Measurements from ENCODE around the gene MKI67. TPM values are rescaled to one million over a fixed set of nuclear protein-coding genes. Genes with fewer than 3 reads are reported as not detected.

The MKI67 gene
- total and polyA plus RNA-seq, 9 of the 15 experiments (the other 6 are each of a cell fraction or from before 2014, with no cell fraction given): 11.8 to 86.5 (median 36.0) TPM

DNA sequence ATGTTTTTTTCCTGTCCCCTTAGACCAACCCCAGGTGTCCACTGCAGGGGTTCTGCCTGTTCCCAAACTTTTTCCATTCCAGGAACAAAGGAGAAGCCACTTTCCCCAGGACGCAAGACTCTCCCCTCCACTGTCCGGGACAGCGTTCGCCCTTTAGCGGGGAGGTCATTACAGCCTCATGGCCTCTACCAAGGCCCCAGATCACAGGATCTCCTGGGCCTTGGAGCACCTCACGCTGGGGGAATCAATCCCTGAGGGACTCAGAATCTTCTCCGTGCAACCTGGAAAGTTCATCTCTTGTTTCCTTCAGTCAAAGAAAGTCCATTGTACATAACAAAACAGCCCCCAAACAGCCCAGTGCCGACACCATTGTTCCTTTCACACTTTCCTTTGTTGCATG is 41.2 kb downstream of the MKI67 start (continued):
- TF ChIP-seq, protein P1, sequence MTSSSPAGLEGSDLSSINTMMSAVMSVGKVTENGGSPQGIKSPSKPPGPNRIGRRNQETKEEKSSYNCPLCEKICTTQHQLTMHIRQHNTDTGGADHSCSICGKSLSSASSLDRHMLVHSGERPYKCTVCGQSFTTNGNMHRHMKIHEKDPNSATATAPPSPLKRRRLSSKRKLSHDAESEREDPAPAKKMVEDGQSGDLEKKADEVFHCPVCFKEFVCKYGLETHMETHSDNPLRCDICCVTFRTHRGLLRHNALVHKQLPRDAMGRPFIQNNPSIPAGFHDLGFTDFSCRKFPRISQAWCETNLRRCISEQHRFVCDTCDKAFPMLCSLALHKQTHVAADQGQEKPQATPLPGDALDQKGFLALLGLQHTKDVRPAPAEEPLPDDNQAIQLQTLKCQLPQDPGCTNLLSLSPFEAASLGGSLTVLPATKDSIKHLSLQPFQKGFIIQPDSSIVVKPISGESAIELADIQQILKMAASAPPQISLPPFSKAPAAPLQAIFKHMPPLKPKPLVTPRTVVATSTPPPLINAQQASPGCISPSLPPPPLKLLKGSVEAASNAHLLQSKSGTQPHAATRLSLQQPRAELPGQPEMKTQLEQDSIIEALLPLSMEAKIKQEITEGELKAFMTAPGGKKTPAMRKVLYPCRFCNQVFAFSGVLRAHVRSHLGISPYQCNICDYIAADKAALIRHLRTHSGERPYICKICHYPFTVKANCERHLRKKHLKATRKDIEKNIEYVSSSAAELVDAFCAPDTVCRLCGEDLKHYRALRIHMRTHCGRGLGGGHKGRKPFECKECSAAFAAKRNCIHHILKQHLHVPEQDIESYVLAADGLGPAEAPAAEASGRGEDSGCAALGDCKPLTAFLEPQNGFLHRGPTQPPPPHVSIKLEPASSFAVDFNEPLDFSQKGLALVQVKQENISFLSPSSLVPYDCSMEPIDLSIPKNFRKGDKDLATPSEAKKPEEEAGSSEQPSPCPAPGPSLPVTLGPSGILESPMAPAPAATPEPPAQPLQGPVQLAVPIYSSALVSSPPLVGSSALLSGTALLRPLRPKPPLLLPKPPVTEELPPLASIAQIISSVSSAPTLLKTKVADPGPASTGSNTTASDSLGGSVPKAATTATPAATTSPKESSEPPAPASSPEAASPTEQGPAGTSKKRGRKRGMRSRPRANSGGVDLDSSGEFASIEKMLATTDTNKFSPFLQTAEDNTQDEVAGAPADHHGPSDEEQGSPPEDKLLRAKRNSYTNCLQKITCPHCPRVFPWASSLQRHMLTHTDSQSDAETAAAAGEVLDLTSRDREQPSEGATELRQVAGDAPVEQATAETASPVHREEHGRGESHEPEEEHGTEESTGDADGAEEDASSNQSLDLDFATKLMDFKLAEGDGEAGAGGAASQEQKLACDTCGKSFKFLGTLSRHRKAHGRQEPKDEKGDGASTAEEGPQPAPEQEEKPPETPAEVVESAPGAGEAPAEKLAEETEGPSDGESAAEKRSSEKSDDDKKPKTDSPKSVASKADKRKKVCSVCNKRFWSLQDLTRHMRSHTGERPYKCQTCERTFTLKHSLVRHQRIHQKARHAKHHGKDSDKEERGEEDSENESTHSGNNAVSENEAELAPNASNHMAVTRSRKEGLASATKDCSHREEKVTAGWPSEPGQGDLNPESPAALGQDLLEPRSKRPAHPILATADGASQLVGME (CRISPR knock-in tag; IDR thresholded peaks at IDR 0.05): no peak
- no peak for TF ChIP-seq TOE1 (IDR thresholded peaks at IDR 0.05; ENCODE audit: borderline replicate concordance)
- TF ChIP-seq TOE1 (CRISPR knock-in tag; IDR thresholded peaks at IDR 0.05; ENCODE audit: borderline replicate concordance, low read depth): no peak
- TF ChIP-seq NFE2 (IDR thresholded peaks at IDR 0.05; ENCODE audit: low read depth): no peak
- TF ChIP-seq, protein P2, sequence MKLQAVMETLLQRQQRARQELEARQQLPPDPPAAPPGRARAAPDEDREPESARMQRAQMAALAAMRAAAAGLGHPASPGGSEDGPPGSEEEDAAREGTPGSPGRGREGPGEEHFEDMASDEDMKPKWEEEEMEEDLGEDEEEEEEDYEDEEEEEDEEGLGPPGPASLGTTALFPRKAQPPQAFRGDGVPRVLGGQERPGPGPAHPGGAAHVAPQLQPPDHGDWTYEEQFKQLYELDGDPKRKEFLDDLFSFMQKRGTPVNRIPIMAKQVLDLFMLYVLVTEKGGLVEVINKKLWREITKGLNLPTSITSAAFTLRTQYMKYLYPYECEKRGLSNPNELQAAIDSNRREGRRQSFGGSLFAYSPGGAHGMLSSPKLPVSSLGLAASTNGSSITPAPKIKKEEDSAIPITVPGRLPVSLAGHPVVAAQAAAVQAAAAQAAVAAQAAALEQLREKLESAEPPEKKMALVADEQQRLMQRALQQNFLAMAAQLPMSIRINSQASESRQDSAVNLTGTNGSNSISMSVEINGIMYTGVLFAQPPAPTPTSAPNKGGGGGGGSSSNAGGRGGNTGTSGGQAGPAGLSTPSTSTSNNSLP (IDR thresholded peaks at IDR 0.05; ENCODE audit: borderline replicate concordance, low read depth, low read length): no peak
- no peak for TF ChIP-seq CREBBP (IDR thresholded peaks at IDR 0.05; ENCODE audit: low read depth, low read length)
- TF ChIP-seq ZC3H11A (IDR thresholded peaks at IDR 0.05; ENCODE audit: low read depth, low read length): no peak
- TF ChIP-seq ELF4 (CRISPR knock-in tag; IDR thresholded peaks at IDR 0.05): no peak
- TF ChIP-seq, protein P3, sequence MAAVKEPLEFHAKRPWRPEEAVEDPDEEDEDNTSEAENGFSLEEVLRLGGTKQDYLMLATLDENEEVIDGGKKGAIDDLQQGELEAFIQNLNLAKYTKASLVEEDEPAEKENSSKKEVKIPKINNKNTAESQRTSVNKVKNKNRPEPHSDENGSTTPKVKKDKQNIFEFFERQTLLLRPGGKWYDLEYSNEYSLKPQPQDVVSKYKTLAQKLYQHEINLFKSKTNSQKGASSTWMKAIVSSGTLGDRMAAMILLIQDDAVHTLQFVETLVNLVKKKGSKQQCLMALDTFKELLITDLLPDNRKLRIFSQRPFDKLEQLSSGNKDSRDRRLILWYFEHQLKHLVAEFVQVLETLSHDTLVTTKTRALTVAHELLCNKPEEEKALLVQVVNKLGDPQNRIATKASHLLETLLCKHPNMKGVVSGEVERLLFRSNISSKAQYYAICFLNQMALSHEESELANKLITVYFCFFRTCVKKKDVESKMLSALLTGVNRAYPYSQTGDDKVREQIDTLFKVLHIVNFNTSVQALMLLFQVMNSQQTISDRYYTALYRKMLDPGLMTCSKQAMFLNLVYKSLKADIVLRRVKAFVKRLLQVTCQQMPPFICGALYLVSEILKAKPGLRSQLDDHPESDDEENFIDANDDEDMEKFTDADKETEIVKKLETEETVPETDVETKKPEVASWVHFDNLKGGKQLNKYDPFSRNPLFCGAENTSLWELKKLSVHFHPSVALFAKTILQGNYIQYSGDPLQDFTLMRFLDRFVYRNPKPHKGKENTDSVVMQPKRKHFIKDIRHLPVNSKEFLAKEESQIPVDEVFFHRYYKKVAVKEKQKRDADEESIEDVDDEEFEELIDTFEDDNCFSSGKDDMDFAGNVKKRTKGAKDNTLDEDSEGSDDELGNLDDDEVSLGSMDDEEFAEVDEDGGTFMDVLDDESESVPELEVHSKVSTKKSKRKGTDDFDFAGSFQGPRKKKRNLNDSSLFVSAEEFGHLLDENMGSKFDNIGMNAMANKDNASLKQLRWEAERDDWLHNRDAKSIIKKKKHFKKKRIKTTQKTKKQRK (IDR thresholded peaks at IDR 0.05; ENCODE audit: borderline replicate concordance, low read depth, low read length): no peak
- no peak for TF ChIP-seq ZZZ3 (IDR thresholded peaks at IDR 0.05)
- TF ChIP-seq, protein P4, sequence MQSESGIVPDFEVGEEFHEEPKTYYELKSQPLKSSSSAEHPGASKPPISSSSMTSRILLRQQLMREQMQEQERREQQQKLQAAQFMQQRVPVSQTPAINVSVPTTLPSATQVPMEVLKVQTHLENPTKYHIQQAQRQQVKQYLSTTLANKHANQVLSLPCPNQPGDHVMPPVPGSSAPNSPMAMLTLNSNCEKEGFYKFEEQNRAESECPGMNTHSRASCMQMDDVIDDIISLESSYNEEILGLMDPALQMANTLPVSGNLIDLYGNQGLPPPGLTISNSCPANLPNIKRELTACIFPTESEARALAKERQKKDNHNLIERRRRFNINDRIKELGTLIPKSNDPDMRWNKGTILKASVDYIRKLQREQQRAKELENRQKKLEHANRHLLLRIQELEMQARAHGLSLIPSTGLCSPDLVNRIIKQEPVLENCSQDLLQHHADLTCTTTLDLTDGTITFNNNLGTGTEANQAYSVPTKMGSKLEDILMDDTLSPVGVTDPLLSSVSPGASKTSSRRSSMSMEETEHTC (IDR thresholded peaks at IDR 0.05): no peak

All from K562 (cell line).